H9 (cell line): ENCODE measurements around the gene CD200. TPM values are rescaled to one million over a fixed set of nuclear protein-coding genes. Genes with fewer than 3 reads are reported as not detected.

Experiments used
- DNase-seq: peaks from one replicate; pipeline ENCODE4 v3.0.0-alpha.2; 2017
- H2AFZ ChIP-seq: one replicate; pipeline ENCODE4 v1.6.1; 2013; ENCODE audit warnings: mild to moderate bottlenecking, low read length, control low read depth, moderate library complexity
- H2AK5ac ChIP-seq: 2 replicates; pipeline ENCODE4 v1.6.1; 2013; ENCODE audit warnings: low read length, control low read depth, mixed read lengths; ENCODE audit not compliant: insufficient read length
- H2BK120ac ChIP-seq: one replicate; pipeline ENCODE4 v1.6.1; 2013; ENCODE audit warnings: low read depth, mild to moderate bottlenecking, low read length, control low read depth, inconsistent platforms; ENCODE audit not compliant: poor library complexity, severe bottlenecking
- H2BK12ac ChIP-seq: 2 replicates; pipeline ENCODE4 v1.6.1; 2013; ENCODE audit warnings: low read length, control low read depth, mixed read lengths, low read depth; ENCODE audit not compliant: insufficient read length
- H2BK15ac ChIP-seq: 2 replicates; pipeline ENCODE4 v1.6.1; 2013; ENCODE audit warnings: low read depth, low read length, control low read depth
- H2BK20ac ChIP-seq: one replicate; pipeline ENCODE4 v1.6.1; 2013; ENCODE audit warnings: low read depth, mild to moderate bottlenecking, low read length, control low read depth, inconsistent platforms; ENCODE audit not compliant: poor library complexity, severe bottlenecking
- H2BK5ac ChIP-seq: 2 replicates; pipeline ENCODE4 v1.6.1; 2013; ENCODE audit warnings: low read length, control low read depth, mixed read lengths; ENCODE audit not compliant: insufficient read length
- H3K14ac ChIP-seq: 2 replicates; pipeline ENCODE4 v1.6.1; 2013; ENCODE audit warnings: low read length, control low read depth; ENCODE audit not compliant: insufficient read depth
- H3K18ac ChIP-seq: 2 replicates; pipeline ENCODE4 v1.6.1; 2013; ENCODE audit warnings: low read depth, mild to moderate bottlenecking, mixed read lengths, low read length, control low read depth; ENCODE audit not compliant: insufficient read length
- H3K23ac ChIP-seq: 2 replicates; pipeline ENCODE4 v1.6.1; 2013; ENCODE audit warnings: low read length, control low read depth, mixed read lengths, low read depth; ENCODE audit not compliant: insufficient read length
- H3K23me2 ChIP-seq: 2 replicates; pipeline ENCODE4 v1.6.1; 2013; ENCODE audit warnings: low read depth, mild to moderate bottlenecking, mixed read lengths, low read length, control low read depth; ENCODE audit not compliant: insufficient read length, poor library complexity, severe bottlenecking
- H3K27ac ChIP-seq: 2 replicates; pipeline ENCODE4 v1.5.1; 2013; ENCODE audit warnings: low read length, control low read depth, mixed read lengths, low read depth; ENCODE audit not compliant: insufficient read length
- H3K27me3 ChIP-seq: 2 replicates; pipeline ENCODE4 v1.6.1; 2013; ENCODE audit warnings: low read length, control low read depth, inconsistent platforms; ENCODE audit not compliant: insufficient read depth
- H3K4ac ChIP-seq: 2 replicates; pipeline ENCODE4 v1.6.1; 2013; ENCODE audit warnings: low read depth, mild to moderate bottlenecking, control low read depth, inconsistent platforms, low read length, moderate library complexity
- H3K4me1 ChIP-seq: 2 replicates; pipeline ENCODE4 v1.6.1; 2013; ENCODE audit warnings: low read length, control low read depth, inconsistent platforms; ENCODE audit not compliant: insufficient read depth
- H3K4me2 ChIP-seq: 2 replicates; pipeline ENCODE4 v1.6.1; 2013; ENCODE audit warnings: low read length, control low read depth, mixed read lengths; ENCODE audit not compliant: insufficient read length, insufficient read depth
- H3K56ac ChIP-seq: 2 replicates; pipeline ENCODE4 v1.6.1; 2013; ENCODE audit warnings: low read depth, mild to moderate bottlenecking, mixed read lengths, low read length, control low read depth; ENCODE audit not compliant: insufficient read length
- H3K79me1 ChIP-seq: 2 replicates; pipeline ENCODE4 v1.6.1; 2013; ENCODE audit warnings: low read depth, mild to moderate bottlenecking, moderate library complexity, low read length, control low read depth, inconsistent platforms; ENCODE audit not compliant: insufficient read depth, poor library complexity, severe bottlenecking
- H3K79me2 ChIP-seq: 2 replicates; pipeline ENCODE4 v1.6.1; 2013; ENCODE audit warnings: low read length, control low read depth, inconsistent platforms; ENCODE audit not compliant: insufficient read depth
- H3K9ac ChIP-seq: 2 replicates; pipeline ENCODE4 v1.6.1; 2013; ENCODE audit warnings: low read length, control low read depth, mixed read lengths; ENCODE audit not compliant: insufficient read length; ENCODE audit errors: extremely low read depth
- H3K9me3 ChIP-seq: one replicate; pipeline ENCODE4 v1.6.1; 2013; ENCODE audit warnings: low read depth, low read length, inconsistent platforms; ENCODE audit not compliant: control insufficient read depth
- H3T11ph ChIP-seq: one replicate; pipeline ENCODE4 v1.6.1; 2013; ENCODE audit warnings: mild to moderate bottlenecking, low read length, control low read depth, inconsistent platforms
- H4K20me1 ChIP-seq: one replicate; pipeline ENCODE4 v1.6.1; 2013; ENCODE audit not compliant: control insufficient read depth, insufficient read length, insufficient read depth
- H4K5ac ChIP-seq: 2 replicates; pipeline ENCODE4 v1.6.1; 2013; ENCODE audit warnings: low read depth, mild to moderate bottlenecking, mixed read lengths, low read length, control low read depth; ENCODE audit not compliant: insufficient read length
- H4K8ac ChIP-seq: replicated peaks from 2 replicates; pipeline ENCODE4 v1.6.1; 2013; ENCODE audit warnings: low read length, control low read depth, mixed read lengths, low read depth; ENCODE audit not compliant: insufficient read length
- H4K91ac ChIP-seq: 2 replicates; pipeline ENCODE4 v1.6.1; 2013; ENCODE audit warnings: low read depth, mild to moderate bottlenecking, moderate library complexity, mixed read lengths, low read length, control low read depth; ENCODE audit not compliant: insufficient read length
- H3K27ac Mint-ChIP-seq, 3 experiments: 2 replicates in 2 of 3; 3 replicates in 1 of 3; pipeline ENCODE4 v1.8.0; 2020 to 2021; ENCODE audit warnings: mixed read lengths in 3 of 3, mild to moderate bottlenecking in 1 of 3, moderate library complexity in 1 of 3
- H3K27me3 Mint-ChIP-seq: 2 replicates; pipeline ENCODE4 v1.8.0; 2021; ENCODE audit warnings: low read depth, mild to moderate bottlenecking, moderate library complexity, mixed read lengths
- H3K36me3 Mint-ChIP-seq, 3 experiments: 2 replicates in 2 of 3; 3 replicates in 1 of 3; pipeline ENCODE4 v1.8.0; 2020 to 2021; ENCODE audit warnings: low read depth in 3 of 3, mixed read lengths in 3 of 3; ENCODE audit not compliant: insufficient read depth in 1 of 3
- H3K4me1 Mint-ChIP-seq, 2 experiments: 2 replicates each; pipeline ENCODE4 v1.8.0; 2020; ENCODE audit warnings: mixed read lengths in 2 of 2
- H3K4me3 Mint-ChIP-seq, 2 experiments: 2 replicates in 1 of 2; 3 replicates in 1 of 2; pipeline ENCODE4 v1.8.0; 2020 to 2021; ENCODE audit warnings: mild to moderate bottlenecking in 2 of 2, mixed read lengths in 2 of 2, moderate library complexity in 1 of 2
- H3K9me3 Mint-ChIP-seq, 2 experiments: 2 replicates in 1 of 2; 3 replicates in 1 of 2; pipeline ENCODE4 v1.8.0; 2020; ENCODE audit warnings: mild to moderate bottlenecking in 2 of 2, mixed read lengths in 2 of 2, moderate library complexity in 1 of 2
- CTCF ChIP-seq: fragments of 200-600 bp; sonication (generic); conservative IDR thresholded peaks from 3 replicates; pipeline ENCODE4 v1.8.0; 2021; ENCODE audit warnings: antibody characterized with exemption, mild to moderate bottlenecking
- WGBS: extraction: QIAGEN DNeasy Blood & Tissue Kit; methylation state at CpG from one replicate; pipeline ENCODE4 v1.1.7; 2013; ENCODE audit warnings: missing lambda C conversion rate, low lambda C conversion rate, mixed read lengths; ENCODE audit not compliant: insufficient read length; ENCODE audit errors: extremely low coverage; 5-methylcytosine and 5-hydroxymethylcytosine counted together
- total RNA-seq: library from RNA; stranded (reverse); gene quantifications from 2 replicates; pipeline ENCODE4 v1.2.1, GENCODE V29; 2021

CD200 gene
- total RNA-seq, 1 experiment from 2014 or later: 51.6 TPM

GRCh38 chr3:112350018-112350810 lies 17.3 kb downstream of the CD200 start:
- no peak overlapping the region for H3K18ac ChIP-seq
- H2BK20ac ChIP-seq: no peak overlapping the region
- peaks cover 6% of the 10 kb centered on the region for H3K79me1 ChIP-seq
- no peak overlapping the region for H2AFZ ChIP-seq
- no peak overlapping the region for H2BK15ac ChIP-seq
- H3K23me2 ChIP-seq: no peaks in the 10 kb centered on the region
- H3K4me1 ChIP-seq: peaks cover 24% of the 10 kb centered on the region
- Mint-ChIP-seq H3K4me3 (no peak overlapping the region; a peak in 1 of 5 replicates), H3K36me3 (peaks cover 45 to 82% (median 47%) of the 10 kb centered on the region in 3 experiments), H3K27ac (peak overlapping the region in 2 of 3 experiments; percentile 65 to 91; a peak in 5 of 7 replicates), H3K4me1 (peaks cover 70 to 80% of the 10 kb centered on the region in 2 experiments), H3K9me3 (no peaks in the 10 kb centered on the region), H3K27me3 (no peaks in the 10 kb centered on the region)
- TF ChIP-seq CTCF: no peak
- no peaks in the 10 kb centered on the region for H4K20me1 ChIP-seq
- H3K79me2 ChIP-seq: 0 out of 2 replicates have a peak, but pooled peaks cover 7% of the 10 kb centered on the region
- no peak overlapping the region for H2BK12ac ChIP-seq
- H3K4ac ChIP-seq: no peak overlapping the region
- no peak overlapping the region for H4K91ac ChIP-seq
- H3T11ph ChIP-seq: no peak overlapping the region
- no peak overlapping the region for H3K9ac ChIP-seq
- H4K5ac ChIP-seq: no peak overlapping the region
- H3K56ac ChIP-seq: no peak overlapping the region
- H2BK5ac ChIP-seq: no peak overlapping the region
- H3K27ac ChIP-seq: no peak overlapping the region
- H3K23ac ChIP-seq: no peak overlapping the region
- no CpG with 5 or more reads among the region's 2 CpGs for WGBS
- H3K9me3 ChIP-seq: no peaks in the 10 kb centered on the region
- no peak overlapping the region for H2BK120ac ChIP-seq
- DNase-seq: no peak
- H3K14ac ChIP-seq: no peak overlapping the region
- no peak overlapping the region for H3K4me2 ChIP-seq
- no peak overlapping the region for H4K8ac ChIP-seq
- no peaks in the 10 kb centered on the region for H3K27me3 ChIP-seq
- no peak overlapping the region for H2AK5ac ChIP-seq
